GM21515 (cell line): ENCODE results near the gene PRSS35.
"Not testable (repeated sequence)": the region's sequence is repeated elsewhere in the genome, so short reads cannot be mapped to it uniquely, and the experiment has no call there.

ENCODE experiments used
- ATAC-seq: cut with Tn5 transposase; IDR thresholded peaks from one replicate; pipeline ENCODE4 v1.9.1; 2021; ENCODE audit not compliant: unreplicated experiment

PRSS35 gene, protein sequence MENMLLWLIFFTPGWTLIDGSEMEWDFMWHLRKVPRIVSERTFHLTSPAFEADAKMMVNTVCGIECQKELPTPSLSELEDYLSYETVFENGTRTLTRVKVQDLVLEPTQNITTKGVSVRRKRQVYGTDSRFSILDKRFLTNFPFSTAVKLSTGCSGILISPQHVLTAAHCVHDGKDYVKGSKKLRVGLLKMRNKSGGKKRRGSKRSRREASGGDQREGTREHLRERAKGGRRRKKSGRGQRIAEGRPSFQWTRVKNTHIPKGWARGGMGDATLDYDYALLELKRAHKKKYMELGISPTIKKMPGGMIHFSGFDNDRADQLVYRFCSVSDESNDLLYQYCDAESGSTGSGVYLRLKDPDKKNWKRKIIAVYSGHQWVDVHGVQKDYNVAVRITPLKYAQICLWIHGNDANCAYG

DNA sequence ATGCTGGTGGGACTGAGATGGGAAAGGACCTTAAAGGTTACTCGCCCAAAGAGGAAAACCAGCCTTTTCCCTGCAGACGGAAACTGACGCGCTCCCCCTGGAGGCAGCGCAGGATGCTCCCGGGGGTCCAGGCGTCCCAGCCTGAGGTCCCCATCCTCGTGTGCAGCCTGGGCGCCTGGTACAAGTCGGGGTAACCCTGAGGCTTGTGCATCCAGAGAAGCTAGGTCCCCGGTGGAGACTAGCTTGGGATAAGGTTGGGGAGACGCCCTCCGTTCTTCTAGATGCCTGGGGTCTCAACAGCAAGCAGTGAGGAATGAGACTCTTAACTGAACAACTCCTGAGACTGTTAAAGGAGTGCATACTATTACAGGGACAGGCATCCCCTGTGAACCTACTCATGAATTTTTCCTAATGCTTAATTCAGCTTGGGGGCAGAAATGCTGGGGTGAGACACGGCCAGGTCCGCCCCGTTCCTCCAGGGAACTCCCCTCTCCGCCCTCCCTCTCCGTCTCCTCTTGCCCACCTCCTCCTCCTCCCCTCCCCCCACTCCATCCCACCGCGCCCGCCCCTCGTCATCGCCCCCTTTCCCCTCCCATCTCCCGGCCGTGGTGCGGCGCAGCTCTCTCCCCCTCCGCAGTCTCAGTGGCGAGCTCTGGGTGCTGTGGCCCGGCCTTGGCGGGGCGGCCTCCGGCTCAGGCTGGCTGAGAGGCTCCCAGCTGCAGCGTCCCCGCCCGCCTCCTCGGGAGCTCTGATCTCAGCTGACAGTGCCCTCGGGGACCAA is at the start of gene PRSS35:
TSS of gene PRSS35 (plus strand) at position 634 of the 781 bp plus-strand sequence. CDS start 10,908 bp downstream, outside the sequence.
- ATAC-seq, result no peak

DNA sequence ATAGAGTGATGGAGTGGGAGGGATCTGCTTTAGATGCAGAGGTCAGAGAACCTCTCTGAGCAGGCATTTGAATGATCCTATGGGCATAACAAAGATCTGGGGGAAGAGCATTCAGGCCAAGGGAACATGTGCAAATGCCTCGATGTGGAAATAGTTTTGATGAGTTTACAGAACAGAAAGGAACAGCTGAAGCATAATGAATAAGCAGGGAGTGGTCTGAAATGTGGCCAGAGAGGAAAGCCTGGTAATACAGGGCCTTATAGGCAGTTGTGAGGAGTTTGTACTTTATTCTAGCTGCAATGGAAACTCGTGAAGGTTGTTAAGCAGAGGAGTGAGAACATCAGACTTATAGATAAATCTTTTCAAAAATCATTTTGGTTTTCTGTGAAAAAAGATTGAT is 48.4 kb upstream of the PRSS35 start:
- ATAC-seq, result no peak

DNA sequence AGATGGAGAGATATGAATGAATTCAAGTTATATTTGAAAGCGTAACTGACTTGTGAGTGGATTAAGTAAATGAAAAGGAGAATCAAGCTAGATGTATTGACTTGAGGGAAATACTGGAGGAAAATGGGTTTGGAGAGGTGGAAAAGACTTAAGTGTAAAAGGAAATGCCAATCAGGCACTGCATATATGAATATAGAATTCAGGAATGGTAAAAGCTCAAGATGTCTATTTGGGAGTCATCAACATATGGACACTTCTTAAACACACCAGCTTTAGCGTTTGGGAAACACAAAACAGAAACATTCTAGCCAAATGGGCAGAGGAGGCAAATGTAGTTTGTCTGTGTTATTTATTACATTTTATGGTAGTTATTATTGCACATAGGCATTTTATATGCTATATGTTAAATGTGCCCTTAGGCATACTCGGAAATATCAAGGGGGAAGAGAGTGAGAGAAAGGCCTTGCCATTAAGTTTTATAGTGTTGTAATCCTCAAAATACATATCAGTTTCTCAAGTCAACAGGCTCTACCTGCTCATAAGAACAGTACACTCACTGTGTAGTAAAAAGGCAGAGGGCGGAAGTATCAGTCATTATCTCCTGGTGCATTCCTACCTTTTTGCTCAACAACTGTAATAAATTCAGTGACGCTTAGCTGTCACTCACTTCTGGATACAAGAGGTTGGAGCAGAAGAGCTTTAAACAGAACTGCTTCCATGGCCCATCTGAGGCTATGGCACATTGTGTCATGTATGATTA is 47.8 kb upstream of the PRSS35 start:
- no peak for ATAC-seq

DNA sequence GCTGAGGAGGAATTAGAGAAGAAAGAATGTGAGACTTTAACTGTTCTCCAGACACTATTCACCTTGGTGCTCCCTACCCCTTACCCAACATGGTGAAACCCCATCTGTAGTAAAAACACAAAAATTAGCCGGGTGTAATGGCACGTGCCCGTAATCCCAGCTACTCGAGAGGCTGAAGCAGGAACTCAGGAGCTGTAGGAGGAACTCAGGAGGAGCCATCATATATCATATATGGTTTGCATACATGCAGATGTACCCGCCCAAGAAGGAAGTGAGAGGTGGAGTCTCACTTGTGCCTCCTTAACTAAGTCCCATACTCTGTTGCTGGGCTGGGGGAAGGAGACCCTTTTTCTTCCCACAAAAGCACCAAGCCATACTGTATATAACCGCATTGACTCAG is 46.0 kb upstream of the PRSS35 start:
- no peak for ATAC-seq

DNA sequence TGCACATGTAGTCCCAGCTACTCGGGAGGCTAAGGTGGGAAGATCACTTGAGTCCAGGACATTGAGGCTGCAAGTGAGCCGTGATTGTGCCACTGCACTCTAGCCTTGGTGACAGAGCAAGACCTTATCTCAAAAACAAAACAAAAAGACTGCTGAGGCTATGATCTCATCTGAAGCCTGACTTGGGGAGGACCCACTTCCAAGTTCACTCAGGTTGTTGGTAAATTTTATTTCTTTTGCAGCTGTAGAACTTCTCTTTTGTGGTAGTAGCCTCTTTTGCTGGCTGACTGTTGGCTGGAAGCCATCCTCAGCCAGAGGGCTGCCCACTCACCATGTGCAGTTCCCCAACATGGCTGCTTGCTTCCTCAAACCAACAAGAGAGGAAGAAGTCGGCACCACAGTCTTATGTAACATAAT is 44.7 kb upstream of the PRSS35 start:
- no peak for ATAC-seq

DNA sequence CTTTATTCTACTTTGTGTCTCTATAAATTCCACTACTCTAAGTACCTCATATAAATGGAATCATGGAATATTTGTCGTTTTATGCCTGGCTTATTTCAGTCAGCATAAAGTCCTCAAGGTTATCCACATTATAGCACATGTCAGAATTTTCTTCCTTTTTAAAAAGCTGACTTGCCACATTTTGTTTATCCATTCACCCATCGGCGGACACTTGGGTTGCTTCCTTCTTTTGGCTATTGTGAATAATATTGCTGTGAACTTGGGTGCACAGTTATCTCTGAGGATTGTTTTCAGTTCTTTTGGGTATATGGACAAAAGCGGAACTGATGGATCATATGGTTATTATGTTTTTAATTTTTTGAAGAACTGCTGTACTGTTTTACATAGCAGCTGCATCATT is 42.3 kb upstream of the PRSS35 start:
- ATAC-seq, result no peak

DNA sequence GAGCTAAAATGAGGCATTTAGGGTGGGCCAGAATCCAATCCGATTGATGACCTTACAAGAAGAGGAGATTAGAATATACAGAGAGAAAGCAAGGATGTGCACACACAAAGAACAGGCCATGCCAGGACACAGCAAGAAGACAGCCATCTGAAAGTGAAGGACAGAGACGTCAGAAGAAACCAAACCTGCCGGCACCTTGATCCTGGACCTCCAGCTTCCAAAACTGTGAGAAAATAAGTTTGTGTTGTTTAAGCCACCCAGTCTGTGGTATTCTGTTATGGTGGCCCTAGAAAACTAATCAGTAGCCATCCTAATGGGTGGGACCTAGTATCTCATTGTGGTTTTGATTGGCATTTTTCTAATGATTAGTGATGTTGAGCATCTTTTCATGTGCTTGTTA is 41.7 kb upstream of the PRSS35 start:
- ATAC-seq, result no peak

DNA sequence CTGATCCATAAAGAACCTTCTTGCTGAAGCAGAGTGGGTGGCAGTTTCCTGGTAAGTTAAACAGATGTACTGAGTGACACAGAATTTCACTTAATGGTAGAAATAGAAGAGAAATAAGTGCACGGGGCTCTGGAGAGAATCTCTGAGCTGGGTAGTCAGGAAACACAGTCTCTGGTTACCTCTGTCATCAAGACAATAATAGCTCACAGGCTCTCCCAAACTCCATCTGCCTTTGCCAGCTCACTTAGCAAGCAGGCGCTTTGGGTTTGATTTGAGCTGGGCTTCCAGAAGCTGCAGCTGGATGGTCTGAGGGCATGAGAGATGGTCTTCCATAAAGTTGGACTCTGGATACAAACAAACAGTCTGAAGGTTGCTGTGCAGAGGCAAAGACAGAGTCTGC is 39.6 kb upstream of the PRSS35 start:
- ATAC-seq, result no peak

DNA sequence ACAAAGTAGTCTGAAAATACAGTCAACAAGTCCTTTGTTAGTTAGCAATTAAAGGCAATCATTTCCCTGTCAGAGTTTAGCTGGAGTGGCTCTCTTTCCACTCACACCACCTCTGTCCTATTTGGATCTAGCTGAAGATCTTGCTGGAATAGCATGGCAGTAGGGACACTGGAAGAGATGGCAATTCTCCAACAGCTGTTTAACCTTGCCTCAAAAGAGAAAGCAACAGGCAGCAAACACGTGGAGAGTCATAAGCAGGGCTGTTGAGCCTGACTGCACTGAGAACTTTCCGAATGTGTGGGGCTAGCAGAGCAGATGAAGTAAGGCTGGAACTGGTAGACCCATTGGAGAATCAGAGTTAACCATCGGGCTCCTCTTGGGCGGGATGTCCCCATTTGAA is 38.0 kb upstream of the PRSS35 start:
- ATAC-seq, result no peak

DNA sequence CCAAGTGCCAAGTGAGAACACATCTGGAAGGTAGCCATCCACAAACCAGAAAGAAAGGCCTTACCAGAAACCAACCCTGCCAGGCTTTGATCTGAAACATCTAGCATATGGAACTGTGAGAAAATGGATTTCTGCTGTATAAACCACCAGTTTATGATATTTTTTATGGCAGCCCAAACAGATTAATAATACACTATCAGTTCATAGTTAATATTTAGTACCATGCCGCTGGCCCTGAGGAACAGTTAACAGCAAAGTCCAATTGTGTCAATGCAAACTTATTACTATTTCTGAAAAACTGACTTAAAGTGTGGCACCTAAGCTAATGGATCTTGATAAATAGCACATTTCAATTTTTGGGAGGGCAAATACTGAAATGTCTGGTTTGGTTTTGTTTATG is 35.4 kb upstream of the PRSS35 start:
- ATAC-seq, result no peak

DNA sequence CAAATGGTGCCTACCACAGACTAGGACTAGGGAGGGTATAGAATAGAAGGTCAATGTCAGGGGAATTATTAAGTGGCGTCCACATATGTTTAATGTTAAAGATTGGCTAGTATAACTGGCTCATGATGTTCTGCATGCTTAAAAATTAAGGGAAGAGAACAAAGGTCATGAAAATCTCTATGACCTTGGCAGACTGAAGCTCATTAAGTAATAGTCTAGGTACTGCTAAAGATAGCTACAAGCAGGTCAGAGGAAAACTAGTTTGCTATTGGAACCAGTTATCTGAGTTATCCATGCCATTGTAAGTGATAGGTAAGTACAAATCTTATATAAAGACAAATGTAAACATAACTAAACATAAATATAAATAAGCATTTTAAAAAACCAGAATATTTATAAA is 32.9 kb upstream of the PRSS35 start:
- no peak for ATAC-seq

DNA sequence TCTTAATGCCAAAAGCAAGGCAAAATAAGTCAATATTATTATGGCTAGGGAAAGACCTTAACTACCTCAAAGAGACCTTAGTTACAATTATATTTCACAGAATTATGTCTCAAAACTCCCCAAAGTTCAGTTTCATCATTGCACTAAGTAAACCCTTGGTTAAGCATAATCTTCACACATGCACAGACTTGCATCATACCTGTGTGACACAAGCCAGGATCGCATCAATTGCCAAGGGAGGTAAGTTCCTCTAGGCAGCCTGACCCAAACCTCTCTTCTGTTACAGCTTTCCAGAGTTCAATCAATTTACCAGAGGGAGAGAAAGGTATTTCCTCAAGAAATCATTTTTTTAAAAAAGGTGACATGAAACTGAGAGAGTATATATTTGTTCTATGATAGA is 31.9 kb upstream of the PRSS35 start:
- no peak for ATAC-seq

DNA sequence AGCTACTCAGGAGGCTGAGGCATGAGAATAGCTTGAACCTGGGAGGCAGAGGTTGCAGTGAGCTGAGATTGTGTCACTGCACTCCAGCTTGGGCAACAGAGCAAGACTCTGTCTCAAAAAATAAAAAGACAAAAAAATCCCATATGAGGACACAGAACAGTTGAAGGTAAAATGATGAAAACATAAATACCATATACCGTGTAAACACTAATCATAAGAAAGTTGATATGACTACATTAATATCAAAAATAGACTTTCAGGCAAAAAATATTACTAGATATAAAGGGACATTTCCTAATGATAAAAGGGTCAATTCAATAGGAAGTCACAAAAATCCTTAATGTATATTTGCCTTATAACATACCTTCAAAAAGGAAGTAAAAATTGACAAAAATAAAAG is 30.4 kb upstream of the PRSS35 start:
- not testable (repeated sequence) for ATAC-seq

DNA sequence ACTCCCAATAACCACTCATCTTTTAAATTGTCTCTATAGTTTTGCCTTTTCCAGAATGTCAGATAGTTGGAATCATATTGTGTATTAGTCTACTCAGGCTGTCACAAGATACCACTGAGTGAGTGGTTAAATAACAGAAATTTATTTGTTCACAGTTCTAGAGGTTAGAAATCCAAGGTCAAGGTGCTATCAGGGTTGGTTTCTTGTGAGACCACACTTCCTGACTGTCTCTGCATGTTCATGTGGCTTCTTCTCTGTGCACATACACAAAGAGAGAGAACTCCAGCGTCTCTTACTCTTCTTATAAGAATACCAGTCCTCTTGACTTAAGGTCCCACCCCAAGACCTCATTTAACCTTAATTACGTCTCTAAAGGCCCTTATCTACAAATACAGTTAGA is 23.9 kb upstream of the PRSS35 start:
- no peak for ATAC-seq

DNA sequence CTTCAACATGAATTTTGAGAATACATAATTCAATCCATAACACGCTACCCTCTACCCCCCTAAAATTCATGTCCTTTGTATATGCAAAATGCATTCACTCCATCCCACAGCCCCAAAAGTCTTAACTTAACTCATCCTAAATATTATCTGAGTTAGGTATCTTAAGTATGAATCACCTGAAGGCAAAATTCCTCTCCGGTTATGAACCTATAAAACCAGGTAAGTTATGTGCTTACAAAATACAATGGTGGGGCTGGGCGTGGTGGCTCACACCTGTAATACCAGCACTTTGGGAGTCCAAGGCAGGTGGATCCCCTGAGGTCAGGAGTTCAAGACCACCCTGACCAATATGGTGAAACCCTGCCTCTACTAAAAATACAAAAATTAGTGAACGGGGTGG is 23.5 kb upstream of the PRSS35 start:
- ATAC-seq, result no peak

DNA sequence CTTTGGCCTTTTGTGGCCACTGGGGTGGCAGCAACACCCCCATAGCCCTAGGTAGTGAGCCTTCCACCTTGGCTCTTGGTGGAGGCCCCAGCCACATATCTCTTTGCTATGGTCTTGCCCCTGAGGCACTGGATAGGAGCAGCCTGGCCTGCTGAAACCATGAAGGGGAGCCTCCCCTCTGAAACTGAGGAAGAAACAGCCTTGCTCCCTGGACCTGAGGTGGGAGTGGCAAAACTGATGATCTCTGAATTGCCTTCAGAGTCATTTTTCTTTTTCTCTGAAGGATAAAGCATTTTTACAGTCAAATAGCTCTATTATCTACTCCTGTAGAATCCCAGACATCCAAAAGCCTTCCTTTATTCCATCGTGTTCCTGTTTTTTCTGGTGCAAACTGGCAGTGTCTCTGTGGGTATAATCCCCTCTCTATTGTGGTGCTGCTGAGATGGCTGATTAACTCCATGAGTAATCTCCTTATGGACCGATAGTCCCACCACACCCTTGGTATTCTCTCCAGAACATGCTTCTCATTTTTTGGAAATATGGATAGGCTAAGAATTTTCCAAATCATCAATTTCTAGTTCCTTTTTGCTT is 22.0 kb upstream of the PRSS35 start:
- ATAC-seq, result no peak

DNA sequence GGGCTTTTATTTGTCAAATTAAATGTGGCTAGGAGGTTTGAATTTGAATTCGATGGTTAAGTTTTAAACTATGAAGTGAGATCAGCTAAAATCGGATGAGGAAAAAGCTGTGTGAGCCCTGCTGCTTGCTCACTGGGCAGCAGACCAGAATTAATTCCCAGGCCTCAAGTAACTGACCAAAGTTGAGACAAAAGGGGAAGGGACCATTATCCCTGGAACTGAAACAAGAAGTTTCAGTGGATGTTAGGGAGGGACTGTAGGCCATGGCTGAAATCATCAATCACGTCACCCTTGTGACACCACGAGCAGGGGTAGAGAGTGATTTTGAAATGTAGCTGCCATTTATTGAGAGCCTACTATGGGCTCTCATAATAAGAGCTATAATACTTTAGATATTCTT is 7.0 kb upstream of the PRSS35 start:
- ATAC-seq, result no peak

DNA sequence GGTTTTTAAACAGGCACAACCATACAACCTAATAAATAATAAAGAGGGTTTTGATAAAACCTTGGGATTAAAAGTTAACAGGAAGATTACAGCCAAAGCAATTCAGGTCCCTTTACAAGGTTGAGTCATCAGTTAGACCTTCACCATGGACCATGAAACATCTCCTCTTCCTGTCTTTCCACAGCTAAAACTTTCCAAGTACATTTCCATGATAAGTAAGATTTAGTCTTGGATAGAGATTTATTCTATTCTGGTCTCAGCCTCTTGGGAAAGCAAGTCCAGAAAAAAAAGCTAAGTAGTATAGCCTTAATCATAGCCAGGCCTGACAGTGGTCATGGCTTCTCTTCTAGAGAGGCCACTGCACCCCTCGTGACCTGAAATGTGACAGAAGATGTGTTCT is 2.9 kb upstream of the PRSS35 start:
- ATAC-seq, result no peak

DNA sequence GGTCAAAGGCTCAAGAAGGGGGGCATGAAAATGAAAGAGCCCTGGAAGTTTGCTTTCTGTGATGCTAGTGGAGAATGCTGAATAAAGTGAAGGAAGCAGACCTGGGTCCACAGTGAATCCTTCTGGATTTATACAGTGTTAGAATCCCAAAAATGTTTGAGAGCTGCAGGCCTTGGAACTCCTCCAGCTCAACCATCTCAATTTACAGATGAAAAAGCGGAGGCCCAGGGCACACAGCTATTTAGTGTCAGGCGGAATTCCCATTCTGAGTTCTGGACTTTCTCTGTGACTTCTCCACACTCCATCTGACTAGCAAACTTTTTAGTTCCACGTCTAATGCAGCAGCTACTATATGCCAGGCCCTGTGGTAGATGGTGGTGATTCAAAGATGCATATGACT is 1.5 kb upstream of the PRSS35 start:
- no peak for ATAC-seq

DNA sequence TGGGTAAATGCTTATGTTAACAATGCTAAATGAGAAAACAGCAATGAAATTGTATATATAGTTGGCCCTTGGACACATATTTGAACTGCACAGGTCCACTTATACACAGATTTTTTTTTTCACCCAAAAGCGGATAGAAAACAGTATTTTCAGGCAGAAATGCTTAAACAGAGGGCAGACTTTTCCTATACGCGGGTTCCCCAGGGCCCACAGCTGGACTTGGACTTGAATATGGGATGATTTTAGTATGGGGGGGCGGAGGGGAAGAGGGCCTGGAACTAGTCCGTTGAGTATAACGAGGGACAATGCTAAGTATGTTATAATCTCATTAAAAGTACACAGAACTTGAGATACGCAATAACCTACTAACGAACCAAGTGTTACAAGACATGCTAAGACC is 1.1 kb upstream of the PRSS35 start:
- ATAC-seq, result no peak

DNA sequence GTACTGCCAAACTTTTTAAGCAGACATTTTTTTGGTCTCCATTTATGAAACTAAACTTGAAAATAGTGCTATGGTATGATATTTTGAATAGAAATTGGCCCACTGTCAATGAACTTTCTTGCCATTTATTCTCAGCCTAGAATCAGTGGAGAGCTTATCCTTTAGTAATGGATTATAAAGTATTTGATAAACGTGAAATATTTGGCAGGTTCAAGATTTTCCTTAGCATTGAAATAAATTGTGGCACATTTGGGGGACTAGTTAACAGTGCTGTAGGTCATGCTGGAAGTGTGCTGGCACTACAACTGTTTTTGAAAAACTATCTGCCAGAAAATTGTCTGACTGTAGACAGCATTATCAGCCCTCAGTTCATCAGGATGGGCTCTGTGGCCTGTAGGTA is 2.1 kb downstream of the PRSS35 start:
- ATAC-seq, result peak; percentile 8
